ENCODE data around the gene ATP8B1. TPM values are rescaled to one million over a fixed set of nuclear protein-coding genes. Genes with fewer than 3 reads are reported as not detected.

Gene ATP8B1
- total and polyA plus RNA-seq, 2 donors (not counting 3 experiments of a cell fraction or from before 2014, with no cell fraction given) = 49.3 to 100 TPM

- Histone ChIP-seq H3K79me2 (ENCODE audit: control insufficient read depth, insufficient read depth, low read length) (no peaks in the 10 kb centered on the region), H3K4me3 (replicated peaks in 1 of 3; ENCODE audit: insufficient read depth in 1 of 3, low read depth in 1 of 3, low read length in 3 of 3) (no peak overlapping the region), H4K20me1 (replicated peaks; ENCODE audit: control insufficient read depth, extremely low read depth, insufficient read depth, low read length) (no peaks in the 10 kb centered on the region), H3K9me1 (replicated peaks; ENCODE audit: control insufficient read depth, extremely low read depth, insufficient read depth, low read length) (no peaks in the 10 kb centered on the region), H2AFZ (ENCODE audit: low read depth, low read length) (no peak overlapping the region), H3K27me3 (ENCODE audit: control insufficient read depth in 2 of 2, insufficient read depth in 2 of 2, low read length in 2 of 2) (no peaks in the 10 kb centered on the region), H3K4me1 (ENCODE audit: control insufficient read depth, extremely low read depth, insufficient read depth, low read length) (peaks cover 31% of the 10 kb centered on the region), H3K9me3 (replicated peaks; ENCODE audit: control insufficient read depth, insufficient read depth, low read length) (no peaks in the 10 kb centered on the region), H3K36me3 (ENCODE audit: control insufficient read depth in 2 of 2, extremely low read depth in 1 of 2, insufficient read depth in 2 of 2, low read length in 2 of 2) (no peaks in the 10 kb centered on the region), H3K9ac (replicated peaks; ENCODE audit: extremely low read depth, insufficient read depth, low read length) (no peak overlapping the region), H3K4me2 (ENCODE audit: insufficient read depth, low read length) (no peak overlapping the region), H3K27ac (ENCODE audit: insufficient read depth, low read depth, low read length) (no peak overlapping the region)
- intact Hi-C loops (cut with micrococcal nuclease) (no loop called here), dilution Hi-C loops (cut with MboI; ENCODE audit: extremely low pct_ligation_motif_present, low sequenced_read_pairs) (no loop called here)
- POLR2A ChIA-PET = no interaction called here
- TF ChIP-seq GATA2 (IDR thresholded peaks at IDR 0.05; ENCODE audit: insufficient read depth, insufficient read length, low read depth, low read length) (no peak), EZH2 (IDR thresholded peaks at IDR 0.05; ENCODE audit: borderline replicate concordance, low read depth, low read length, severe bottlenecking) (no peak), POLR2AphosphoS5 (IDR thresholded peaks at IDR 0.05; ENCODE audit: insufficient read depth, low read depth, low read length) (no peak), JUN (IDR thresholded peaks at IDR 0.05; ENCODE audit: borderline replicate concordance, insufficient read depth, insufficient read length, low read depth) (no peak), FOS (IDR thresholded peaks at IDR 0.05; ENCODE audit: borderline replicate concordance, insufficient read depth, low read length) (no peak), POLR2A (IDR thresholded peaks at IDR 0.05; ENCODE audit: low read depth, low read length) (no peak), MYC (IDR thresholded peaks at IDR 0.05; ENCODE audit: low read depth, low read length) (no peak), MAX (IDR thresholded peaks at IDR 0.05; ENCODE audit: insufficient read depth, insufficient read length) (no peak)
- TF ChIP-seq, protein P1, sequence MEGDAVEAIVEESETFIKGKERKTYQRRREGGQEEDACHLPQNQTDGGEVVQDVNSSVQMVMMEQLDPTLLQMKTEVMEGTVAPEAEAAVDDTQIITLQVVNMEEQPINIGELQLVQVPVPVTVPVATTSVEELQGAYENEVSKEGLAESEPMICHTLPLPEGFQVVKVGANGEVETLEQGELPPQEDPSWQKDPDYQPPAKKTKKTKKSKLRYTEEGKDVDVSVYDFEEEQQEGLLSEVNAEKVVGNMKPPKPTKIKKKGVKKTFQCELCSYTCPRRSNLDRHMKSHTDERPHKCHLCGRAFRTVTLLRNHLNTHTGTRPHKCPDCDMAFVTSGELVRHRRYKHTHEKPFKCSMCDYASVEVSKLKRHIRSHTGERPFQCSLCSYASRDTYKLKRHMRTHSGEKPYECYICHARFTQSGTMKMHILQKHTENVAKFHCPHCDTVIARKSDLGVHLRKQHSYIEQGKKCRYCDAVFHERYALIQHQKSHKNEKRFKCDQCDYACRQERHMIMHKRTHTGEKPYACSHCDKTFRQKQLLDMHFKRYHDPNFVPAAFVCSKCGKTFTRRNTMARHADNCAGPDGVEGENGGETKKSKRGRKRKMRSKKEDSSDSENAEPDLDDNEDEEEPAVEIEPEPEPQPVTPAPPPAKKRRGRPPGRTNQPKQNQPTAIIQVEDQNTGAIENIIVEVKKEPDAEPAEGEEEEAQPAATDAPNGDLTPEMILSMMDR (IDR thresholded peaks at IDR 0.05; ENCODE audit: extremely low read depth in 1 of 2, insufficient read depth in 1 of 2, low read depth in 1 of 2, low read length in 2 of 2) = no peak
- BruUV-seq (replicated peaks) = no TSS peak
- no peak for FAIRE-seq
- no peak for DNase-seq (ENCODE audit: low read depth, low spot score)
- CTCF ChIA-PET = no interaction called here
These were observed 32.8 kb upstream of the ATP8B1 start for GRCh38 chr18:57835904-57836303.

Data from endothelial cell of umbilical vein (primary cell).